Activated CD4-positive, alpha-beta T cell treated with anti-CD3 and anti-CD28 coated beads, Interleukin-2, amount 10 ng/mL, durations not matched to agents 7 days and 5 days (primary cell): Measurements from ENCODE around the gene PCDH8. TPM values are rescaled to one million over a fixed set of nuclear protein-coding genes. Genes with fewer than 3 reads are reported as not detected.

Experiments
- CTCF ChIA-PET: fragments of 350-600 bp; sonication (Branson Sonifier 250); formaldehyde crosslinking; loops from one replicate; lab custom pipeline; 2021; ENCODE audit warnings: antibody characterized with exemption; lab: Charles Lee
- POLR2A ChIA-PET: fragments of 350-600 bp; sonication (Branson Sonifier 250); formaldehyde crosslinking; loops from one replicate; lab custom pipeline; 2021; ENCODE audit warnings: antibody characterized with exemption; lab: Charles Lee
- DNase-seq: peaks from one replicate; pipeline ENCODE4 v3.0.0-alpha.2; 2020
- H3K27ac Mint-ChIP-seq: one replicate; pipeline ENCODE4 v1.8.0; 2021; ENCODE audit warnings: mild to moderate bottlenecking, moderate library complexity, mixed read lengths
- H3K27me3 Mint-ChIP-seq: one replicate; pipeline ENCODE4 v1.8.0; 2021; ENCODE audit warnings: mixed read lengths
- H3K36me3 Mint-ChIP-seq: one replicate; pipeline ENCODE4 v1.8.0; 2021; ENCODE audit warnings: low read depth, mixed read lengths
- H3K4me1 Mint-ChIP-seq: one replicate; pipeline ENCODE4 v1.8.0; 2021; ENCODE audit warnings: mixed read lengths
- H3K4me3 Mint-ChIP-seq: one replicate; pipeline ENCODE4 v1.8.0; 2021; ENCODE audit warnings: mild to moderate bottlenecking, moderate library complexity, mixed read lengths
- H3K9me3 Mint-ChIP-seq: one replicate; pipeline ENCODE4 v1.8.0; 2021; ENCODE audit warnings: mixed read lengths
- total RNA-seq, 2 experiments: library from RNA; stranded (reverse); gene quantifications; one replicate each; pipeline ENCODE4 v1.2.3, GENCODE V29; 2021

The PCDH8 gene
- total RNA-seq, 2 experiments from 2014 or later, result not detected

- DNase-seq, result no peak
- POLR2A ChIA-PET, result no interaction called here
- Mint-ChIP-seq H3K27ac (no peak overlapping the region), H3K27me3 (peaks cover 66% of the 10 kb centered on the region), H3K4me1 (peaks cover 26% of the 10 kb centered on the region), H3K9me3 (peaks cover 8% of the 10 kb centered on the region), H3K4me3 (no peak overlapping the region), H3K36me3 (peaks cover 6% of the 10 kb centered on the region)
- CTCF ChIA-PET, result interaction anchor here (1.1 to 1.2 kb wide), 2 partner anchors 9 to 14 kb away, joined by 3 to 4 read pairs; no protein-coding TSS in a partner anchor
Measured at GRCh38 chr13:52847322-52847681, 1.1 kb downstream of the PCDH8 start.

GRCh38 chr13:52846567-52847321 is 1.7 kb downstream of the PCDH8 start:
- DNase-seq, result peak; percentile 48
- POLR2A ChIA-PET, result no interaction called here
- H3K4me3 Mint-ChIP-seq, result peak overlapping the region; percentile 34
- H3K36me3 Mint-ChIP-seq, result peaks cover 6% of the 10 kb centered on the region
- H3K27ac Mint-ChIP-seq, result no peak overlapping the region
- H3K9me3 Mint-ChIP-seq, result peaks cover 8% of the 10 kb centered on the region
- peaks cover 25% of the 10 kb centered on the region for H3K4me1 Mint-ChIP-seq
- CTCF ChIA-PET, result interaction anchor here (1.1 to 1.2 kb wide), 2 partner anchors 8 to 14 kb away, joined by 3 to 4 read pairs; no protein-coding TSS in a partner anchor
- H3K27me3 Mint-ChIP-seq, result peaks cover 64% of the 10 kb centered on the region

GRCh38 chr13:52845766-52846566 is 2.5 kb downstream of the PCDH8 start:
- POLR2A ChIA-PET, result no interaction called here
- Mint-ChIP-seq H3K36me3 (peaks cover 6% of the 10 kb centered on the region), H3K27ac (peak overlapping the region; percentile 31), H3K27me3 (peaks cover 59% of the 10 kb centered on the region), H3K4me1 (peaks cover 21% of the 10 kb centered on the region), H3K9me3 (peaks cover 8% of the 10 kb centered on the region), H3K4me3 (peak overlapping the region; percentile 34)
- DNase-seq, result peak; percentile 37
- CTCF ChIA-PET, result no interaction called here

DNA sequence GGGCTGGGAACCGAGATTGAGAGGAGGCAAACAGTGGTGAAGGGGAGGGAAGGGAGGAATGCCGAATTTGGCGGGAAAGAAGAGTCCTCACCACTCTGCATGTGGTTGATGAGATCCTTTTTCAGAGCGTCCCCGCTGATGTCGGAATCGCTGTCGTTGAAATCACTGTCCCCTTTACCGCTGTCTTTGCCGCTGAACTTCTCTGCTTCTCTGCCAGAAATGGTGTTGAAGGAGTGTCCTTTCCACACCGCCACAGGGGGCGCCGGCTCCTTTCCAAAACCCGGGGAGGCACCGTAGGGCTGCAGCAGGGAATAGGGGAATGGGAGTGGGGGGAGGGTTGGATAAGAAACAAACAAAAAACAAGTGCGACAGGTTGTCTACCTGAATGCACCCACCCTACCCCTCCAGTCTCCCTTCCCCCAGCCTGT is 3.1 kb downstream of the PCDH8 start:
- Mint-ChIP-seq H3K4me3 (no peak overlapping the region), H3K9me3 (peaks cover 8% of the 10 kb centered on the region), H3K27me3 (peaks cover 59% of the 10 kb centered on the region), H3K36me3 (peaks cover 6% of the 10 kb centered on the region), H3K4me1 (peaks cover 17% of the 10 kb centered on the region), H3K27ac (peak overlapping the region; percentile 80)
- ChIA-PET POLR2A (no interaction called here), CTCF (interaction anchor here (0.7 kb wide), 1 partner anchor 237 kb away, joined by 3 read pairs; no protein-coding TSS in a partner anchor)
- DNase-seq, result no peak

DNA sequence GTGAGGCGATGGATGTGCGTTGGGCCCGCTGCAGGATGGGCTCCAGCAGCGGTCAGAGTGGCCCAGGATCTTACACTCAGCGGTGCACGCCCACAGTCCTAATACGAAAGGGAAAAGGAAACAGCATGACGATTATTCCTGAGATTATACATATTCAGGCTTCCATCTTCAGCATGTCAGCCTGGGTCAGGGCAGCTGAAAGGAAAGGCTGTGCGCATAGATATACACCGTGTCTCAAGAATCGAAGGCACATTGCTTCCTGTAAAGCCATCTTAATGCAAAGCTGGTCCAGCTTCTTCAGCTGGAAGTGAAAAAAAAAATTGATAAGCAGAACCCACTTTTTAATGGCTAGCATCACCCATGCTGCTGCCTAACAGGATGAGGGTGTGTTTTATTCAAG is 3.6 kb downstream of the PCDH8 start:
- H3K27me3 Mint-ChIP-seq, result peaks cover 57% of the 10 kb centered on the region
- POLR2A ChIA-PET, result no interaction called here

GRCh38 chr13:52842441-52842840 is 6.0 kb downstream of the PCDH8 start:
- H3K4me1 Mint-ChIP-seq, result peaks cover 4% of the 10 kb centered on the region
- no peaks in the 10 kb centered on the region for H3K36me3 Mint-ChIP-seq
- peaks cover 47% of the 10 kb centered on the region for H3K27me3 Mint-ChIP-seq
- H3K9me3 Mint-ChIP-seq, result no peaks in the 10 kb centered on the region
- no peak overlapping the region for H3K27ac Mint-ChIP-seq
- DNase-seq, result no peak
- ChIA-PET CTCF (no interaction called here), POLR2A (no interaction called here)
- H3K4me3 Mint-ChIP-seq, result no peak overlapping the region

More for the DNA sequence above, 3.6 kb downstream of the PCDH8 start:
- peak overlapping the region; percentile 80 for H3K27ac Mint-ChIP-seq
- H3K4me3 Mint-ChIP-seq, result peak overlapping the region; percentile 14
- peaks cover 6% of the 10 kb centered on the region for H3K36me3 Mint-ChIP-seq
- H3K4me1 Mint-ChIP-seq, result peaks cover 14% of the 10 kb centered on the region
- CTCF ChIA-PET, result interaction anchor here (0.7 kb wide), 1 partner anchor 236 kb away, joined by 3 read pairs; no protein-coding TSS in a partner anchor
- peaks cover 8% of the 10 kb centered on the region for H3K9me3 Mint-ChIP-seq
- no peak for DNase-seq

- Mint-ChIP-seq H3K27ac (no peak overlapping the region), H3K9me3 (no peaks in the 10 kb centered on the region), H3K4me1 (peaks cover 2% of the 10 kb centered on the region), H3K36me3 (no peaks in the 10 kb centered on the region), H3K27me3 (peaks cover 40% of the 10 kb centered on the region), H3K4me3 (no peak overlapping the region)
- POLR2A ChIA-PET, result no interaction called here
- DNase-seq, result no peak
- CTCF ChIA-PET, result no interaction called here
Measured at GRCh38 chr13:52840066-52840465, 8.4 kb downstream of the PCDH8 start.

DNA sequence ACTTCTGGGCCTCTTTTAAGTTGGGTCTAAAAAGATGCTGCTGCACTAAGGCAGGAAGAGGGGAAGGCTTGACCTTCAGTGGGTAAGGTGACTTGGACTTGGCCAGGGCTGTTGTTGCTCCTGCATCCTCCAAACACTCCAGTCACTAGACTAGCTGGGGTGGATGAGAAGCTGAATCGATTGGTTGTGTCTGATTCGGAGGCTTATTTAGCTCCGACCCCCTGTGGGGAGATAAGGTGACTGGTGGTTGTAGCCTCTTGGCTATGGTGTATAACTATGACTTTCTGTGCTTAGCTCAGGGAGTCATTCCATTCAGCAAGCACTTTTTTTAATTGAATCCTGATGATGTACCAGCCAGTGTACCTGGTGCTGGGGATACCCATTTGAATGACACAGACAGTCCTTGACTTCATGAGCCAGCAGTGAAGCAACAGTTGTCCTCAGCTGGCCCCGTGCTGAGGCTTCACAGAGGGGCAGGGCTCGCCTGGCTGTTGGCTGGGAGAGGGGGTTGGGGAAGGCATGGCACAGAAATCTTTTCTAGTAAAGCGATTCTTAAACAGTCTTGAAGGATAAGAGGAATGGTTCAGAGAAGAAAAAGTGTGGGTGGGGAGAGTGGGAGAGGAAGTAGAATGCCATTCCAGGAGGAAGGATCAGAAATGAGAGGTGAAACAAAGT is 9.9 kb downstream of the PCDH8 start:
- H3K4me3 Mint-ChIP-seq, result no peak overlapping the region
- H3K36me3 Mint-ChIP-seq, result no peaks in the 10 kb centered on the region
- no peak overlapping the region for H3K27ac Mint-ChIP-seq
- H3K9me3 Mint-ChIP-seq, result no peaks in the 10 kb centered on the region
- no peaks in the 10 kb centered on the region for H3K4me1 Mint-ChIP-seq
- CTCF ChIA-PET, result interaction anchor here (1.2 kb wide), 1 partner anchor 8 kb away, joined by 4 read pairs; no protein-coding TSS in a partner anchor
- POLR2A ChIA-PET, result no interaction called here
- no peak for DNase-seq
- peaks cover 37% of the 10 kb centered on the region for H3K27me3 Mint-ChIP-seq

DNA sequence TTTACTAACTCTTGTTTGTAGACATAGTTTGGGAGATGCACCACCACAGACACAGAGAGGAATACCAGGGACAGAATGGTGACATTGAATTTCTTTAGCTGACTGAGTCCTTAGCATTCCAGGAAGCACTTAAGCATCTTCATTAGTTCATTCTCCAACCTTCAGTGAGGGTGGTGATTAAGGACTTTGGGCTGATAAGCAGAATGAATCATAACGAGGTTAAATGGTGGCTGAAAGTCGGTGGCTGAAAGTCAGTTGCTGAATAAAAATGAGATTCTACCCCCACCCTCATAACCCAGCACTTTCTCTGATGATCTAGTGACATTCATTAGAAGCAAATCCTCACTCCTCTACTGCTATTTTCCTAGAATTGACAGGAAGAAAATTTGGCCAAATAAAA is 10.6 kb downstream of the PCDH8 start:
- H3K36me3 Mint-ChIP-seq, result no peaks in the 10 kb centered on the region
- POLR2A ChIA-PET, result no interaction called here
- no peaks in the 10 kb centered on the region for H3K9me3 Mint-ChIP-seq
- no peak overlapping the region for H3K27ac Mint-ChIP-seq
- CTCF ChIA-PET, result interaction anchor here (1.2 kb wide), 1 partner anchor 9 kb away, joined by 4 read pairs; no protein-coding TSS in a partner anchor
- DNase-seq, result no peak
- H3K27me3 Mint-ChIP-seq, result peaks cover 30% of the 10 kb centered on the region
- H3K4me3 Mint-ChIP-seq, result no peak overlapping the region
- H3K4me1 Mint-ChIP-seq, result no peaks in the 10 kb centered on the region

DNA sequence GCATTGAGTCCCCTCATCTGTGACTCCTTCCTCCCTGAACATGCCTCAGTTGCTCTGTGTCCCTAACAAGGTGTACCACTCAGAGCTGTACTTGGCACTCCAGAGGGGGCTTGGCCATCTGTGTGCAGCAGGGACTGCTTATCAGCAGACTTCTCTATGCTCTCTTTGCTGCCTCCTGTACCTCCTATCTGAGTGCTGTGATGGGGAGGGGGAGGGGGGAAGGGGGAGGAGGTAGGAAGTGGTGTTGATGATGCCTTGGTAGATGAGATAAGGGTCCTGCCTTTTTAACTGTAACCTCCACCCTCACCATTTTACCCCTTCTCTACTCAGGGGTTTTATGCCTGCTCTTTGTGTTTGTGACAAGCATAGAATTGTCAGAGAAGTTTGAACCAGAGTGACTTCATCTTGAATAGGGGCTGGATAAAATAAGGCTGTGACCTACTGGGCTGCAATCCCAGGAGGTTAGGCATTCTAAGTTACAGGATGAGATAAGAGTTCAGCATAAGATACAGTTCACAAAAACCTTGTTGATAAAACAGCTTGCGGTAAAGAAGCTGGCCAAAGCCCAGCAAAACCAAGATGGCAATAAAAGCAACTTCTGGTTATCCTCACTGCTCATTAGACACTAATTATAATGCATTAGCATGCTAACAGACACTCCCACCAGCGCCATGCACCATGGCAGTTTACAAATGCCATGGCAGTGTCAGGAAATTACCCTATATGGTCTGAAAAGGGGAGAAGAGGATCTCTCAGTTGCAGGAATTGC is 13.2 kb downstream of the PCDH8 start:
- H3K27ac Mint-ChIP-seq, result no peak overlapping the region
- ChIA-PET CTCF (no interaction called here), POLR2A (no interaction called here)
- H3K4me1 Mint-ChIP-seq, result no peaks in the 10 kb centered on the region
- H3K27me3 Mint-ChIP-seq, result peaks cover 32% of the 10 kb centered on the region
- no peak overlapping the region for H3K4me3 Mint-ChIP-seq
- DNase-seq, result no peak
- H3K9me3 Mint-ChIP-seq, result no peaks in the 10 kb centered on the region
- H3K36me3 Mint-ChIP-seq, result no peaks in the 10 kb centered on the region

- Mint-ChIP-seq H3K27me3 (peaks cover 21% of the 10 kb centered on the region), H3K9me3 (no peaks in the 10 kb centered on the region), H3K27ac (no peak overlapping the region), H3K4me3 (no peak overlapping the region), H3K36me3 (no peaks in the 10 kb centered on the region), H3K4me1 (peaks cover 3% of the 10 kb centered on the region)
- POLR2A ChIA-PET, result no interaction called here
- CTCF ChIA-PET, result no interaction called here
- no peak for DNase-seq
Measured at GRCh38 chr13:52833296-52833875, 15.1 kb downstream of the PCDH8 start.

- CTCF ChIA-PET, result no interaction called here
- DNase-seq, result no peak
- Mint-ChIP-seq H3K27ac (no peak overlapping the region), H3K36me3 (no peaks in the 10 kb centered on the region), H3K4me3 (no peak overlapping the region), H3K27me3 (peaks cover 18% of the 10 kb centered on the region), H3K4me1 (peaks cover 4% of the 10 kb centered on the region), H3K9me3 (no peaks in the 10 kb centered on the region)
- POLR2A ChIA-PET, result no interaction called here
Measured at GRCh38 chr13:52832313-52832712, 16.1 kb downstream of the PCDH8 start.
